ENCODE measurements around the gene HS3ST3B1. TPM values are rescaled to one million over a fixed set of nuclear protein-coding genes. Genes with fewer than 3 reads are reported as not detected.

The HS3ST3B1 gene
- total RNA-seq, 1 experiment from 2014 or later: 17.0 TPM

Other genes starting within 250 kb of the HS3ST3B1 start
- 23.8 and 27.3 TPM in 2 replicates for gene COX10, start 231.6 kb upstream of the HS3ST3B1 start, total RNA-seq (2014; rRNA removed; shearing (Covaris generic))
- gene CDRT15, start 64.2 kb upstream of the HS3ST3B1 start, total RNA-seq (2014; rRNA removed; shearing (Covaris generic)): not detected in 2 replicates